K562 (cell line): ENCODE data around the gene B3GALT5. TPM values are rescaled to one million over a fixed set of nuclear protein-coding genes. Genes with fewer than 3 reads are reported as not detected.

Experiments used
- ATAC-seq: fragments of 200-7000 bp; cut with Tn5 transposase; 3 replicates; pipeline ENCODE4 v1.9.1; 2020; ENCODE audit warnings: moderate library complexity
- BruUV-seq: library from RNA; stranded (reverse); fragments of 400-500 nt; replicated peaks from 2 replicates; lab custom pipeline; 2021; lab: Mats Ljungman, UMichigan
- CTCF ChIA-PET: fragments of 300-600 bp; formaldehyde crosslinking; extraction: SDS; loops from one replicate; lab custom pipeline; 2021; ENCODE audit warnings: low intra/inter-chr PET ratio; lab: Yijun Ruan, JAX
- POLR2A ChIA-PET: fragments of 300-600, 350-650 bp; sonication (Branson Sonifier 250); formaldehyde crosslinking; extraction: SDS; loops from one replicate; lab custom pipeline; 2021; ENCODE audit warnings: antibody characterized with exemption, inconsistent platforms; lab: Yijun Ruan, JAX
- DNase-seq, 4 experiments: peaks; one replicate each; pipeline versions ENCODE4 v3.0.0 to v3.0.0-alpha.2; 2011 to 2018; ENCODE audit warnings: low spot score in 3 of 4, mixed read lengths in 3 of 4; ENCODE audit errors: extremely low read depth in 1 of 4
- FAIRE-seq: peaks from 2 replicates; lab custom pipeline; 2011; peaks lifted over from hg19 to GRCh38; lab: Jason Lieb, UNC
- H2AFZ ChIP-seq: 2 replicates; pipeline ENCODE4 v1.6.0; 2011; ENCODE audit warnings: low read depth, low read length, control low read depth, inconsistent platforms
- H3K27ac ChIP-seq: fragments of 200-600 bp; 3 replicates; pipeline ENCODE4 v1.8.0; 2011; ENCODE audit warnings: low read depth, mild to moderate bottlenecking, control low read depth, inconsistent platforms, low read length, moderate library complexity, mixed read lengths; ENCODE audit errors: extremely low read depth
- H3K27me3 ChIP-seq, 2 experiments: fragments of 300-600 bp in 1 of 2; 2 replicates in 1 of 2; 3 replicates in 1 of 2; pipeline versions ENCODE4 v1.6.0 to v1.8.0; 2011; ENCODE audit warnings: inconsistent platforms in 2 of 2, low read length in 2 of 2, mild to moderate bottlenecking in 1 of 2, mixed read lengths in 1 of 2, moderate library complexity in 1 of 2; ENCODE audit not compliant: control insufficient read depth in 2 of 2, insufficient read depth in 2 of 2
- H3K36me3 ChIP-seq: fragments of 300-600 bp; 3 replicates; pipeline ENCODE4 v1.8.0; 2011; ENCODE audit warnings: mild to moderate bottlenecking, low read length, inconsistent platforms; ENCODE audit not compliant: control insufficient read depth, insufficient read depth
- H3K4me1 ChIP-seq, 2 experiments: fragments of 200-600 bp in 1 of 2; replicated peaks in 1 of 2; 2 replicates in 1 of 2; 3 replicates in 1 of 2; pipeline versions ENCODE4 v1.5.1 to v1.8.0; 2011; ENCODE audit warnings: inconsistent platforms in 2 of 2, low read length in 2 of 2, mild to moderate bottlenecking in 1 of 2, mixed read lengths in 1 of 2, moderate library complexity in 1 of 2; ENCODE audit not compliant: control insufficient read depth in 2 of 2, insufficient read depth in 2 of 2
- H3K4me2 ChIP-seq: 2 replicates; pipeline ENCODE4 v1.6.1; 2011; ENCODE audit warnings: low read length, control low read depth, inconsistent platforms, mixed read lengths; ENCODE audit not compliant: insufficient read depth
- H3K4me3 ChIP-seq: fragments of 200-600 bp; sonication (generic), shearing (Covaris generic); 2 replicates; pipeline ENCODE4 v1.5.1; 2016; ENCODE audit warnings: control low read depth, inconsistent platforms
- H3K79me2 ChIP-seq: fragments of 200-600 bp; 3 replicates; pipeline ENCODE4 v1.8.0; 2011; ENCODE audit warnings: low read length, inconsistent platforms; ENCODE audit not compliant: control insufficient read depth, insufficient read depth
- H3K9ac ChIP-seq, 2 experiments: 2 replicates each; pipeline versions ENCODE4 v1.6.0 to v1.6.1; 2011; ENCODE audit warnings: low read depth in 2 of 2, low read length in 2 of 2, control low read depth in 1 of 2, inconsistent platforms in 1 of 2, mild to moderate bottlenecking in 1 of 2, mixed read lengths in 1 of 2; ENCODE audit not compliant: insufficient read depth in 1 of 2
- H3K9me1 ChIP-seq: one replicate; pipeline ENCODE4 v1.6.0; 2011; ENCODE audit warnings: inconsistent platforms, mild to moderate bottlenecking, low read length, moderate library complexity; ENCODE audit not compliant: control insufficient read depth, insufficient read depth
- H3K9me3 ChIP-seq: replicated peaks from 2 replicates; pipeline ENCODE4 v1.5.1; 2011; ENCODE audit warnings: low read depth, low read length, inconsistent platforms; ENCODE audit not compliant: control insufficient read depth, insufficient read depth
- H4K20me1 ChIP-seq: replicated peaks from 2 replicates; pipeline ENCODE4 v1.6.1; 2011; ENCODE audit warnings: low read length, inconsistent platforms, mixed read lengths; ENCODE audit not compliant: control insufficient read depth, insufficient read depth
- ASH1L ChIP-seq: fragments of 450-650 bp; IDR thresholded peaks from 2 replicates; pipeline ENCODE4 v1.6.1; 2018; ENCODE audit warnings: borderline replicate concordance, mild to moderate bottlenecking, low read depth; ENCODE audit not compliant: partially characterized antibody
- ATF3 ChIP-seq, 2 experiments: fragments of 450-650 bp in 1 of 2; sonication (generic) in 1 of 2; formaldehyde crosslinking in 1 of 2; IDR thresholded peaks in 1 of 2; conservative IDR thresholded peaks in 1 of 2; 2 replicates each; pipeline versions ENCODE4 v1.6.1 to v1.8.1; 2016 to 2023; ENCODE audit warnings: mild to moderate bottlenecking in 2 of 2, moderate library complexity in 2 of 2, inconsistent platforms in 1 of 2, missing genetic modification reagents in 1 of 2
- BRF1 ChIP-seq: IDR thresholded peaks from 3 replicates; pipeline ENCODE4 v1.6.1; 2011; ENCODE audit warnings: borderline replicate concordance, mild to moderate bottlenecking; ENCODE audit not compliant: insufficient read length; ENCODE audit errors: extremely low read depth
- ELF4 ChIP-seq: fragments of 450-650 bp; formaldehyde crosslinking; IDR thresholded peaks from 2 replicates; pipeline ENCODE4 v1.4.0; 2022; ENCODE audit warnings: missing genetic modification characterization
- FOSL1 ChIP-seq: fragments of 200-800 bp; sonication (Bioruptor generic); conservative IDR thresholded peaks from 2 replicates; pipeline ENCODE4 v1.6.1; 2016; ENCODE audit warnings: missing genetic modification characterization, missing compliant biosample characterization
- FOXP1 ChIP-seq: sonication (generic); formaldehyde crosslinking; IDR thresholded peaks from 2 replicates; pipeline ENCODE4 v1.8.0; 2022; ENCODE audit warnings: mild to moderate bottlenecking, missing genetic modification reagents
- FUS ChIP-seq: fragments of 200-400 bp; formaldehyde crosslinking; optimal IDR thresholded peaks from 2 replicates; pipeline ENCODE3; 2017; ENCODE audit warnings: low read depth, low read length
- HOXB6 ChIP-seq: fragments of 250-450 bp; sonication (Bioruptor Pico); IDR thresholded peaks from 2 replicates; pipeline ENCODE4 v1.5.1; 2022; ENCODE audit warnings: mild to moderate bottlenecking, borderline replicate concordance
- ILF3 ChIP-seq: fragments of 450-650 bp; IDR thresholded peaks from 2 replicates; pipeline ENCODE4 v1.6.1; 2018; ENCODE audit warnings: antibody characterized with exemption, mild to moderate bottlenecking, moderate library complexity, borderline replicate concordance
- JUNB ChIP-seq: fragments of 450-650 bp; formaldehyde crosslinking; conservative IDR thresholded peaks from 2 replicates; pipeline ENCODE4 v1.4.0; 2020; ENCODE audit warnings: mild to moderate bottlenecking
- RFX1 ChIP-seq: fragments of 450-650 bp; IDR thresholded peaks from 2 replicates; pipeline ENCODE4 v1.6.1; 2016; ENCODE audit warnings: mild to moderate bottlenecking, moderate library complexity
- SMARCE1 ChIP-seq: fragments of 450-650 bp; IDR thresholded peaks from 2 replicates; pipeline ENCODE4 v1.7.1; 2016; ENCODE audit warnings: mild to moderate bottlenecking
- STAT5B ChIP-seq: fragments of 250-450 bp; sonication (Bioruptor Pico); IDR thresholded peaks from 2 replicates; pipeline ENCODE4 v1.8.0; 2021; ENCODE audit warnings: mild to moderate bottlenecking, inconsistent platforms
- ZBTB12 ChIP-seq: fragments of 250-450 bp; sonication (Bioruptor Pico); IDR thresholded peaks from 2 replicates; pipeline ENCODE4 v1.4.0; 2020
- ZBTB26 ChIP-seq: fragments of 450-650 bp; formaldehyde crosslinking; IDR thresholded peaks from 2 replicates; pipeline ENCODE4 v1.4.0; 2022; ENCODE audit warnings: missing genetic modification characterization
- ZNF143 ChIP-seq: sonication (generic); formaldehyde crosslinking; IDR thresholded peaks from 2 replicates; pipeline ENCODE4 v1.9.0; 2022; ENCODE audit warnings: mild to moderate bottlenecking, missing genetic modification reagents
- ZNF436 ChIP-seq: fragments of 250-450, 450-650 bp; sonication (Bioruptor Pico); formaldehyde crosslinking; IDR thresholded peaks from 2 replicates; pipeline ENCODE4 v1.7.0; 2020; ENCODE audit warnings: mild to moderate bottlenecking
- ZNF668 ChIP-seq: fragments of 250-450 bp; sonication (Bioruptor Pico); IDR thresholded peaks from 2 replicates; pipeline ENCODE4 v1.8.0; 2022; ENCODE audit warnings: mild to moderate bottlenecking, inconsistent platforms
- ZNF695 ChIP-seq: fragments of 450-650 bp; formaldehyde crosslinking; IDR thresholded peaks from 2 replicates; pipeline ENCODE4 v1.4.0; 2020; ENCODE audit warnings: mild to moderate bottlenecking, moderate library complexity
- ZNF778 ChIP-seq: fragments of 450-650 bp; formaldehyde crosslinking; IDR thresholded peaks from 2 replicates; pipeline ENCODE4 v1.4.0; 2020; ENCODE audit warnings: mild to moderate bottlenecking, moderate library complexity
- WGBS: fragments of 100-300 bp; shearing (Covaris generic); methylation state at CpG from one replicate; pipeline ENCODE4 v1.1.6; 2016; ENCODE audit warnings: low coverage, mixed read lengths; ENCODE audit not compliant: insufficient coverage; ENCODE audit errors: missing lambda C conversion rate; 5-methylcytosine and 5-hydroxymethylcytosine counted together
- in situ Hi-C: fragments of 300-500 bp; cut with MboI; formaldehyde crosslinking; loops from 4 replicates; pipeline ENCODE4 v1.15.0; 2018; ENCODE audit warnings: inconsistent platforms, mixed read lengths
- intact Hi-C: fragments of 100-400 bp; cut with micrococcal nuclease; formaldehyde crosslinking; loops from 2 replicates; pipeline ENCODE4 v1.14.2; 2022
- polyA plus RNA-seq, 8 experiments: library from polyadenylated mRNA; depleted of rRNA in 4 of 8; stranded (reverse) in 5 of 8; unstranded in 3 of 8; fragments of >200 nt; fragmentation: Nextera tagmentation in 2 of 8; fragmentation: Illumina TruSeq in 1 of 8; extraction: Ambion mirVana in 2 of 8; extraction: Trizol in 1 of 8; gene quantifications; 2 replicates each; pipeline versions ENCODE4 v1.2.1 to v1.2.3, GENCODE V29; 2011 to 2014; ENCODE audit warnings: inconsistent platforms in 1 of 8, missing spikeins in 1 of 8
- total RNA-seq, 7 experiments: library from RNA; depleted of rRNA in 6 of 7; stranded (reverse); fragments of >200 nt in 6 of 7; fragmentation: Illumina TruSeq in 2 of 7; extraction: Trizol in 2 of 7; gene quantifications; 2 replicates each; pipeline versions ENCODE4 v1.2.1 to v1.2.3, GENCODE V29; 2011 to 2021; ENCODE audit warnings: low replicate concordance in 1 of 7

The B3GALT5 gene
- total and polyA plus RNA-seq, 9 of the 15 experiments (the other 6 are each of a cell fraction or from before 2014, with no cell fraction given), result 0.02 TPM; not detected in 8

- TF ChIP-seq ATF3 (IDR thresholded peaks at IDR 0.05) (peak; percentile 75), ATF3 (CRISPR knock-in tag; conservative IDR thresholded peaks at IDR 0.05) (no peak), JUNB (peak; percentile 52; the same call in 1 of the 2 replicates), FOSL1 (tag) (peak; percentile 38; the same call in 1 of the 2 replicates), RFX1 (no peak), HOXB6 (CRISPR knock-in tag) (no peak)
Measured at GRCh38 chr21:39632796-39633442, 20.2 kb downstream of the B3GALT5 start (continued).

GRCh38 chr21:39633770-39634181 is 21.0 kb downstream of the B3GALT5 start:
- Histone ChIP-seq H3K4me1 (no peaks in the 10 kb centered on the region), H3K9me3 (no peaks in the 10 kb centered on the region), H2AFZ (no peak overlapping the region), H3K4me3 (no peak overlapping the region), H3K27ac (no peak overlapping the region), H3K79me2 (no peaks in the 10 kb centered on the region), H3K9me1 (no peaks in the 10 kb centered on the region), H3K27me3 (peaks cover 25 to 36% of the 10 kb centered on the region in 2 experiments), H4K20me1 (no peaks in the 10 kb centered on the region), H3K4me2 (no peak overlapping the region), H3K36me3 (no peaks in the 10 kb centered on the region), H3K9ac (no peak overlapping the region)
- BruUV-seq, result no TSS peak
- ATAC-seq (no peak), DNase-seq (no peak), FAIRE-seq (no peak)
- CTCF ChIA-PET, result no interaction called here
- WGBS, result 1% methylated on average over 5 of the region's 5 CpGs
- intact Hi-C loops, result no loop called here
- in situ Hi-C loops, result no loop called here
- POLR2A ChIA-PET, result no interaction called here
- TF ChIP-seq ZBTB26 (no peak), ZBTB12 (CRISPR knock-in tag) (no peak), ASH1L (no peak), ZNF436 (no peak), FOXP1 (no peak), BRF1 (no peak), ZNF143 (CRISPR knock-in tag) (no peak), FUS (no peak), ZNF778 (CRISPR knock-in tag) (no peak), ILF3 (no peak), ZNF668 (CRISPR knock-in tag) (no peak), ZNF695 (no peak), SMARCE1 (no peak), STAT5B (CRISPR knock-in tag) (no peak), ELF4 (CRISPR knock-in tag) (no peak)
